Glomerular visceral epithelial cell (primary cell): Measurements from ENCODE around the gene MSL3.
A peak's percentile ranks its signal among the peaks of the same experiment; 100 is the strongest.

ENCODE experiments used
- DNase-seq: peaks from one replicate; pipeline ENCODE4 v3.0.0-alpha.2; 2016; ENCODE audit errors: extremely low spot score

MSL3 gene, protein sequence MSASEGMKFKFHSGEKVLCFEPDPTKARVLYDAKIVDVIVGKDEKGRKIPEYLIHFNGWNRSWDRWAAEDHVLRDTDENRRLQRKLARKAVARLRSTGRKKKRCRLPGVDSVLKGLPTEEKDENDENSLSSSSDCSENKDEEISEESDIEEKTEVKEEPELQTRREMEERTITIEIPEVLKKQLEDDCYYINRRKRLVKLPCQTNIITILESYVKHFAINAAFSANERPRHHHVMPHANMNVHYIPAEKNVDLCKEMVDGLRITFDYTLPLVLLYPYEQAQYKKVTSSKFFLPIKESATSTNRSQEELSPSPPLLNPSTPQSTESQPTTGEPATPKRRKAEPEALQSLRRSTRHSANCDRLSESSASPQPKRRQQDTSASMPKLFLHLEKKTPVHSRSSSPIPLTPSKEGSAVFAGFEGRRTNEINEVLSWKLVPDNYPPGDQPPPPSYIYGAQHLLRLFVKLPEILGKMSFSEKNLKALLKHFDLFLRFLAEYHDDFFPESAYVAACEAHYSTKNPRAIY

DNA sequence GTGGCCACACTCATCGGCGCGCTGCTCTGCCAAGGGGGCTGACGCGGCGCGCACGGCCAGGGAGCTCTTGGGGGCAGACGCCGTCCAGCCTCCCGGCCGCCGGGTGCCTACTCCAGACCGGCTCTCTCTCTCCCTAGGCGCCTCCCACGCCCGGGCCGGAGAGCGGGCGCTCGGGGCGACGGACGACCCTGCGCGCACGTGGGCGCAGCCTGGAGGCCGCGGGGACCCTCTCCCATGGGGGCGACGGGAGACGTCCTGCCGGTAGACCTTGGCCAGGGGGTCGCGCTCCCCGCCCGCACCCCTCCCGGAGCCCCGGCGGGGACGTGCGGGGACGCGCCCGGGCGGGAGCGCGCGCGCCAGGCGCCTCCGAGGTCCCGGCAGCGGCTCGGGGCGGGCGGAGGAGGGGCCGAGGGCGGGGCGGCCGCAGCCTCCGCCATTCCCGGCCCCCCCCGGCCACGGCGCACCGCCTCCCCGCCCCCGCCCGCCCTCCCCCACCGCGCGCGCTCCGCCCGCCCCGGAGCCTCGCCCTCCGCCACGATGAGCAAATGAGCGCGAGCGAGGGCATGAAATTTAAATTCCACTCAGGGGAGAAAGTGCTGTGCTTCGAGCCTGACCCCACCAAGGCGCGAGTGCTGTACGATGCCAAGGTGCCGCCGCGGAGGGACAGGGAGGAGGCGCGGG is at the start of gene MSL3:
Gene MSL3 (plus strand): TSS at position 519 of the 681 bp plus-strand sequence. CDS start 27 bp downstream, at position 546.
- peak; percentile 66 for DNase-seq

DNA sequence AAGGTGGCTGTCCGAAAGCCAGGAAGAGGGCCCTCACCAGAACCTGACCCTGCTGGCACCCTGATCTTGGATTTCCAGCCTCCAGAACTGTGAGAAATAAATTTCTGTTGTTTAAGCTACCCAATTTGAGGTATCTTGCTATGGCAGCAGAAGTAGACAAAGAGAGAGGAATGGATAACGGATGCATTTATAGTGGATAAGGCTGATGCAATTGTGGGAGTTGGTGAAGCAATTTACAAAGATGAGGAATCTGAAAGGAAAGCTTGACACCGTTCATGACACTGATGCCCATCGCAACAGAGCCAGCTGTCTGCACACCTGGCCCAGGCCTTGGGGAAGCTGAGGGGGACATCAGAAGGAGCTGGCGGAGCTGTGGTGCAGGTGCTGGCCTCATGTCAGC is 35.7 kb upstream of the MSL3 start:
- DNase-seq = no peak

DNA sequence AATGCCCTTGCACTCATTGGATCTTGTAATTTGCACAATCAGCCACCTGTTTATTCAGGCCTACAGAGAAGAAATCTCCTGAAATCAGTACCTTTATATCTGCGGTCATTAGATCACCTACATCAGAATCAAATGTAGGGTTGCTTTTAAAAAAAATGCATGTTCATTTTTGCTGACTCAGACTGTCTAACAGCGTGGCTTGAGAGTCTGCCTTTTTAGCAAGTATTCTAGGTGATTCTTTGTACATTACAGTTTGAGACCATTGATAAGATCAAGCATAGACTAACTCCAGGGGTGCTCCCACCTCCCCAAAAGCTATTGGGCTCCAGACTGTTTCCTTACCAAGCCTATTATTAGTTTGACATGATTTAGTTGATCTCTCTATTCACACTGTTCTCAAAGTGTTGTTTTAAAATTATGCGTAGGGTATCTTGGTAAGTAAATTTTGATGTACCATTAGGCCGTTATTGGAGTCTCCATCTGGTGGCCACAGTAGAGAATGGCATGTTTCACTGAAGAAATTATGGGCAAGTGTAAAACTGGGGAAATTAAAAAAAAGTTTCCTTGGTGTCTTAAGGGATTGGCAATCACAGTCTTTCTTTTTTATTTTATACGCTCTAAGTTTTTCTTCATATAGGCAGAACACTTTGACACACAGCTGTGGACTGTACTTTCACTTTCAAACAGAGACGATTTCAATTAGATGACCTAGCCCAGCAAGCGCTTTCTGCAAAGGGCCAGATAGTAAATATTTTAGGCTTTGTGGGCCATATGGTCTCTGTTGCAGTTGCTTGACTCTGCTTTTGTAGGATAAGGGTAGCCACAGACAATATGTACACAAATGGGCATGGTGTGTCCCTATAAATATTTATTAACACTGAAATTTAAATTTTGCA is 33.7 kb upstream of the MSL3 start:
- peak; percentile 42 for DNase-seq

DNA sequence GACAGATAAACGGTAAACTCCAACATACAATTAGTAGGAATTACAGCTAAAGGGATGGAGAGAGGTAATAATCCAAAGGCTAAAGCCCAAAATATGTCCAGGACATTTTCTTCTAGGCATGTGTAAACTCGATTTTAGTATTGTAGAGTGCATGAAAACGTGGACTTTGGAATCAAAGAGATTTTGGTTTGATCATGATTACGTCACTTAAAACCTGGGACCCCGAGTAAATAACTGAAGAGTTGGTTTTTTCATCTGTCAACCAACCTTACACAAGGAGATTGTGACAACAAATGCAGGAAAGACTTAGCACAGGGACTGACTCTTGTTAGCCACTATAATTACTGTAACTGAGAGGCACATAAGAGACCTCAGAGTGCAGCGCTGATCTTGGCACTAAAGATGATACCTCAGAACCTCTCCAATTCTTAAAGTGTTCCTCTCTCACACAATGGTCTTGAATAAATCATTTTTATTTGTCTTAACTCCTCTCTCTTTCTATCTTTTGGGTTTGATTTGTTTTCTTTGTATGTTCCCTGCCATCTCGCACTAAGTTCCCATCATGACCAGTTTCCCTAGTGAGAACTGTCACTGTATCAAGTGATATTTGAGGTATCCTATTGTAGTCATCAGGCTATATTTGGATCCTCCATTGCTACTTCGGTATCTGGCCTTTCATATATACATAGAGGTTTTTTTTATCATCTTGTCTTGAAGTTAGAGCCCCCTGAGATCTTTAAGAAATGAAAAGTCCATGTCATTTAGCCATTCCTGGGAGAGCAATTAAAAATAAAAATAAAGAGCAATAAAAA is 32.2 kb upstream of the MSL3 start:
- no peak for DNase-seq

DNA sequence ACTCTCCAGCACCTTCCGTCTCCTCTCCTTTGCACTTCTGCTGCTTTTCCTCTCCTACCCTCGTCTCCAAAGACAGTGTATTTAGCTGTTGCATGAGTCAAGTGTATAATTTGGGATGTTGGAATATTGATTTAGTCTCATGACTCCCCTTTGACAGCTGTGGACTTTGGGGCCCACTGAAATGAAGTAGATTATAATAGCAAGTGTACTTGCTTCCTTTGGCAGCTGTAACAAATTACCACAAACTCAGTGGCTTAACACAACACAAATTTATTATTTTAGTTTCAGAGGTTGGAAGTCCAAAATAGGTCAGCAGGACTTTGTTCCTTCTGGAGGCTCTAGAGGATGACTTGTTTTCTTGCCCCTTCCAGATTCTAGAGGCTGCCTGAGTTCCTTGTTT is 29.5 kb upstream of the MSL3 start:
- DNase-seq = no peak

DNA sequence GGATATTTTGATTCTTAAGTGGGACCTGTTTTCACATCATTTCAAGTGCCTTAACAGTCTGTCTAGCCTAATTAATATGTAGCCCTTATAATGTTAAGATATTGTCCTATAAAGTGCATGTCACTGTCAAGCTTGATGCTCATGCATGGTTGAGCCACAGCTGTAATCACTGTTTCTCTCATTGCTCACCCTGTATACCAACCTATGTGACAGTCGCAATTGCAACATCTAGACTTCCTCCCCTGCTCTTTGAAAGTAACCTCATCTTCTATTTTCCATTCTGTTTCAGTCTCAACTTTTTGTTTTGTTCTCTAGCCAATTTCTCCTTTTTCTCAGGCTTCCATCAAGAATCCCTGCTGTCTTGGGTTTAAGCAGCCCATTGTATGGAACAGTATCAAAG is 24.4 kb upstream of the MSL3 start:
- DNase-seq = no peak

DNA sequence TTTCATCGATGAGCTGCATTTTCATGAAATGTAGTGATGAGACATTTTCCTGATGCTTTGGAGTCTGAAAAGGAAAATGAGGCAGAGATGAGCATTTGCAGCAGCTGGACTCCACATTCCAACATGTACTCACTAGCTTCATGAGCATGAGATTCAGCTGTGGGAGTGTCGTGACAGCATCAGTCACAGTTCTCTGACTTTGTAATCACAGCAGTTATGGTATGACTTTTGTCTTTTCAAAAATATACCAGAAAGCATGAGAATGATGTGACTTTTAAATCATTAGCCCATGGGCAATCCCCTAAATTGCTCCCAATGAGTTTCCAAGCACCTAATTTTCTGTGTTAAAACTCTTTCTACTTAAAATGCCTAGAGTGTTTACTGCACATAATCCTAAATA is 18.3 kb upstream of the MSL3 start:
- no peak for DNase-seq

DNA sequence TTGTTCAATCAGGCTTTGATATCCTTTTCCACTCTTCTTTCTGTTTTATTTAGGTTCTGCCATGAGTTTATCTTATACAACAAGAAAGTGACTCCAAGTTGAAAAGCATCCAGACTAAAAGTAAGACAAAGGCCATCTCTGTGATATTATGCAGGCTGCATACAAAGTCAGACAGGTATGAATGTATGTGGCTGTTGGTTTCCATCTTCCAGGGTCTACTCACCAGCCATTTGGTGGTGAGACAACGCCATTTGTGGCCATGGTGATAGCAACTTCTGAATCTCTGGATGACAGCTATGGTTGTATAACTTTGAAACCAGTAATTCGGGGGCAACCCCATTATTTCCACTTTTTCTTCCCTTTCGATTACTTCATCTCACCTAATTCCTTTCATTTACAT is 17.2 kb upstream of the MSL3 start:
- no peak for DNase-seq

DNA sequence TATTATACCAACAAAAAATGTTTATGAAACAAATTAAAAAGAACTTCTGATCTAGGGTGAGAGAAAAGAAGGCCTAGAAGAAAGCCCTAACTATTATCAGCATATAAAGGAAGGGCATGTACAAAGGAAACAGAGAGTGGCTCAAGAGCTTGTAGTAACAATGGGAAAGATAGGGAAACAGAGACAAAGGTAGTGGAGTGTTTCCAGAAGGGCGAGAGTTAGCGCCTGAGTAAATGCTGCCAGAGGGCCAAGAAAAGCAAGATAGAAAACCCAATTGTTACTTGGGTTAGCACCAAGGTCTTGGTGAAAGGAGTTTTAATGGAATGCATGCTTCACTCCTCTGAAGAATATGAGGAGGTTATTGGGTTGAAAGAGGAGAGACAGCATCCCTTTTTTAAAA is 16.5 kb upstream of the MSL3 start:
- no peak for DNase-seq

DNA sequence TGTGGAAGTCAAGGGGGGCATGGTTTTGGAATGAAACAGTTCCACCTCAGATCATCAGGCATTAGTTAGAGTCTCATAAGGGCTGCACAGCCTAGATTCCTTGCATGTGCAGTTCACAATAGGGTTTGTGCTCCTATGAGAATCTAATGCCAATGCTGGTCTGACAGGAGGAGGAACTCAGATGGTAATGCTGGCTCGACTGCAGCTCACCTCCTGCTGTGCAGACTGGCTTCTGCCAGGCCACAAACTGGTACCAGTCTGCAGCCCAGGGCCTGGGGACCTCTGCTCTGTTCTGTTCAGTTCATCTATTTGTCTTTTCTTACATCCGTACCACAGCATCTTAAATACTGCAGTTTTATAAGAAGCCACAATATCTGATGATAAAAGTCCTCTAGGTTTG is 12.2 kb upstream of the MSL3 start:
- no peak for DNase-seq

DNA sequence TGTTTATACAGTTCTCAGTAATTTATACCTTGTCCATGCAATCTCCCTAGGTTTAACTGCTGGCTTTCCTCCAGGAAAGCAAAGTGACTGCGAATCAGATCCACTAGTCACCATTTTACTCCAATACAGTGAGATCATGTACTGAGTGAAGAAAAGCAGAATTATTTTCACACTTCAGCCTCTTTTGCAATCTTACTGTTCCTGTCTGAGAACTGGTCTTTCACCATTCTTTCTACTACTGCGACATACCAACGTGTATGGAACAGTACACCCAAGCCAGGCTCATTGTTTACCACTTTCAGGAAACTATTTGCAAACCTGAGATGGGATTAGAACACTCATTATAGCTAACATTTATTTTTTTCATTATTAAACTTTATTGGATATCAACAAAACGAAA is 8.0 kb upstream of the MSL3 start:
- DNase-seq = no peak

DNA sequence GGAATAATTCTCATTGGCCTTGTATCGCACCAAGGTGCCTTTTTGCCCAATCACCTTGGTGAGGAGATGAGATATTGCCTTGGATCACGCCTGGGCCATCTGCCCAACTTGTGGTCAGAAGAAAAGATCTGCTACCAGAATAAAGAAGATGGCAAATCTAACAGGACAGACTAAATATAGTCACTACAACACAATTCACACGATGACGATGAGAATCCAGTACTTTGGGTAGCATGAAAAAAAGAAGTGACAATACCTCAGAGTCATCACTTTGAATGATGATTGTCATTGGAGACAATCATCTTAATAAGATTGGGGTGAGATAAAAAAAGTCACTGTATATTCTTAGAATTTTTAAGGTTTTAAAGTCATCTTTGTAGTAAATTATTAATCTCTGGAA is 7.3 kb upstream of the MSL3 start:
- DNase-seq = no peak

DNA sequence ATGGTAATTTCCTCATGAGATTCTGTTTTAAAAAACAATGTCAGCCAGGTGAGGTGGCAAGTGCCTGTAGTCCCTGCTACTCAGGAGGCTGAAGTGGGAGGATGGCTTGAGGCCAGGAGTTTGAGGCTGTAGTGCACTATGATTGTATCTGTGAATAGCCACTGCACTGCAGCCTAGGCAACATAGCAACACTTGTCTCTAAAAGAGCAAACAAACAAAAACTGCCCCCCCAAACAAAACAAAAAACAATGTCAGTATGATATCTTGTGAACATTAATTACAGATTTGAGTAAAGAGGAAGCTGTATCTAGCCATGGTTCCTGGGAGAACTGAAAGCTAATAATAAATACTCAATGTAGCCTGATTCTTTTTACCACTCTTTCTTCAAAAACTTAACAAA is 6.8 kb upstream of the MSL3 start:
- no peak for DNase-seq

DNA sequence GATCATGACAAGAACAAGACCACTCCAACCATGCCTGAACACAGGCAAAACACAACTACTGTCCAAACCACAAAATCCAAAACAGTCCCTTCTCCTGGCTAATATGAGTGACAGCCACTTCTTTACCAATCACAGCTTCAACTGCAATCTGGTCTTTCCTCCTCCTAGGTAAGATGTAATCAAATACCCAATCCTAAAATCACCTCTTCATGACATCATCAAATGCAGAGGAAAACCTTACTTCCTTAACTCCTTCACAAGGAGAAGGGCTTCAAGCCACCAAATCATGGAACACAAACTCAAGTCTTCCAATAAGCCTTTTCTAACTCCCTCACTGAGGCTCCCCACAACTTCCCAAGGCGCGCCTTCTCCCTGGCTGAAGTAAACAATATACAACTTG is 4.4 kb upstream of the MSL3 start:
- DNase-seq = no peak

DNA sequence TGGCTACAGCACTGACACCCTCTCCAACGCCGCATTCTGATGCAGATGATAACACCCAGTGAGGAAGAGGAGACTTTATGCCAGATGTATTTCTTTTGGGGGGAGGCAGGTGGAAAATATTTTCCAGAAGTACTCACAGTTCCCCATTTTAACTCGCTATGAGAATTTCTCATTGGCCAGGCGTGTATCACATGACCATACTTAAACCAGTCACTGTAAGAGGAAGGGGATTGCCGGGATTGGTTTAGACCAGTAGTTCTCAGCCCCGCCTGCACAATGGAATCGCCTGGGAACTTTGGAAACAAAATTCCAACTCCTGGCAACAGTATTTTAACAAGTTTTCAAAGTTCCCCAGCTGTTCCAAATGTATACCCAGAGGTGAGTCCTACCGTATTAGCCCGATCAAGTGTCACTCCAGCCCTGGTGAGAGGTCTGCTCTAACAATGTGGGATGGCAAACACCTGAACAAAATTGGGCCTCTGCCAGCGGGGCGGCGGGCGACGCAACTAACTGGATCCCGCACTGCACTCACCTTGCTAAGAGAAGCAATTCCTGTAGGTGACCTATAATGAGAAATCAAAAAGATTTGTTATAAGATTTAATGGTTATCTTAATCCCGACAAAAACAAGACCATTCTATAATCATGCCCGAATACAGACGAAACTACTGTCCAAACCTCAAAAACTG is 2.9 kb upstream of the MSL3 start:
- no peak for DNase-seq

DNA sequence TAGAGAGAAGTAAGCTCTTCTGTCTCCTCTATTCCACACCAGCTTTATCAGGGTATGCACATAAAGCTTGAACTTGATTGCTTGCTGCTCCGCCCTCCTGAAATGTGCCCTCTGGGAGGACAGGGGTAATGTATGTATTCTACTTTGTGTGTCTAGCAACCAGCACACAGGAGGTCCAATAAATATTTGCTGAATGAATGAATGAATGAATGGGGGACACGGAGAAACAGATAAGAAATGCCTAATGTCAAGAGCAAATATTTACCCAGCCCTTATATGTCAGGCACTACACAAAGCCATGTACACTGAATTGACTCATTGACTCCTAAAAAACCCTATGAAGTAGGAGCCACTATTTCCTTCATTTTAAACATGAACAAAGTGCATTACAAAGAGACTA is 2.3 kb upstream of the MSL3 start:
- DNase-seq = no peak

DNA sequence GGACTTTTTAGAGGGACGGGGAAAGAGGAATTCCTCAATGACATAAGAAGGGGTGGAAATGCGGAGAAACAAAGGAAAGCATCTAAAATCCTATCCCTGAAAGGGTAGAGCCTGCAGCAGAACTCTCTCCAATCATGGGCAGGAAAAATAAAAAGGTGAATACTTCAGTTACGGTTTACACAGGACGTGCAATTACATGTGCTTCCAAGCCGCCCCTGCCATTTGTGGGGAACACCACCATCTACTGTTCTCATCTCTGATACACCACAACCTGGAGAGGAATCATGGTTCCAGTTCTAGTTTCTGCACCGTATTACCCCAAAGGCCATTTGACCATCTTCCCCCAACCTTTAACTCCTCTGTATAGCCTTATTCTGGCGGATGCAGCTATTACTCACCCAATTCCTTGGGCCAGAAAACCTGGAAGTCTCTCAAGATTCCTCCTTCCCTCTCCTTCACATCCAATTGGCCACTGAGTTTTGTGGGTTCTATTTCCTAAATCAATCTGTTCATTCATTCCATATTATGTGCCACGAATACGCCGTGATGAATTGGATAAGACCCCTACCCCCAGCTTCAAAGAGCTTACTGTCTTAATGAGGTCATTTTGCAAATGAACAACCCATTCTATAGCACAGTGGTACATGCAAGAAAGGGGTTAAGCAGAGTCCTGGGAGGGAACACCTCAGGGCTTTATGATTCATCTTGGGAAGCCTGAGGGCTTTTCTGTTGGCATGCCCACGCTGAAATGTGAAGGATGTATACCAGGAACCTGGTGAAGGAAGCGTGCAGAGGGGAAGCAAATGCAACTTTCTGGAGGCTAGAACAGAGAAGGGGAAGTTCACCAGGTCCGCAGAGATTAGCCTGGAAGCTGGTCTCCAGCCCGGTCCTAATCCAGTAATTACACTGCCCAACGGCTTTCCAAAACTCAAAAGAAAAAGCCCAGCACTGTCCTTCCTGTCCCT is 1.4 kb upstream of the MSL3 start:
- peak; percentile 15 for DNase-seq

DNA sequence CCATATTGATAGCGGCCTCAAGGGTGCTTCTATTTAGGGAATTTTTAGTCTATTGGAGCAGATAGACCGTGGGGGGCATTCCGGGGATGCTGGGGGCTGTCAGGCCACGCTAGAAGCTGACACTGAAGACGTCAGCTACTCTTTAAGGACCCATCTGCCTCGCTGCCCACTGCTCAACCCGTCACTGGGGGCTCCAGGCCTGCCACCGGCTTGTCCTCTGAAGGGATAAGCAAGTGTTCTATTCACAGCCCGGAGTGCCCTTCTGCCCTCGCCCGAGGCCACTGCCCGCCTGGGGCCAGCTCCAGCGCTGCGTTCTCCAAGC is 679 bp upstream of the MSL3 start:
- no peak for DNase-seq

DNA sequence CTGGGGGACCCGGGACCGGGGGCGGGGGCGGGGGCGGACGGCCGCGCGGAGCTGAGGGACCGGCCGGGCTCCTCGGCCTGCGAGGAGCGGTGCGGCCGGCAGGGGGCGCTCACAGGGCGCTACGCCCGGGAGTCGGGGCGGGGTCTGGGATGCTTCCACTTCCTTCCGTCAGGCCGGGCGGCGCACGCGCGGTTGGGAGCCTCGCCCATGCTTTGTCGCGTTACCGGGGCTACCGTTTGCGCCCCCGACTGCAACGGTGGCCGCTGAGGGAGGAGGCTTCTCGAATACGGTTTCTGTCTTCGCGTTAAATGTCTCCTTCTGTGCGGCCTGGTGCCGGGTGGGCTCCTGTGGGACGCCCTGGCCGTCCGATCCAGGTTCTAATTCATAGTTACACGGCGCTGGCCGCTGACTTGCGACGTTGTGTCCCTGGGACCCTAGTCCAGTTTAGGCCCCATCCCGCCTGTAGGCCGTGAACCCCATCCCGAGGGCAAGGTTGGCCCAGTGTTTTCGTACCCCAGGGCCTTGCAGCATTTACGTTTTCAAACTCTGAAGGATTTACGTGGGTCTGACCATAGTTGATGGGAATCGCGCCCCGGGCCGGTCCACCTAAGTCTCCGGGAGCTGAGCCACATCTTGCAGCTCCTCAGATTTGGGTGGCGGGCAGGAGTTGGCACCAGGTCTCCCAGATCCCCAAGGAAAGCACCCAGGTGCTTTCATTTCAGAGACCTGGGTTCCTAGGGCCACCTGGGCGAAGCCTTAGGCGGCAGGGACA is 549 bp downstream of the MSL3 start:
- DNase-seq = peak; percentile 79
